ENCODE data around the gene IMPDH1.

Gene IMPDH1

GRCh38 chr7:128434413-128435326, 24.9 kb upstream of the IMPDH1 start:
- no peak for DNase-seq (ENCODE audit: low spot score)

GRCh38 chr7:128431754-128432153, 22.0 kb upstream of the IMPDH1 start:
- no peak for DNase-seq (ENCODE audit: low spot score)

- no peak for DNase-seq (ENCODE audit: low spot score)
Observed at GRCh38 chr7:128431221-128431620, 21.4 kb upstream of the IMPDH1 start.

GRCh38 chr7:128430207-128430606, 20.4 kb upstream of the IMPDH1 start:
- DNase-seq (ENCODE audit: low spot score): no peak

GRCh38 chr7:128427289-128427891, 17.6 kb upstream of the IMPDH1 start:
- DNase-seq (ENCODE audit: low spot score): peak; percentile 66

GRCh38 chr7:128425850-128426249, 16.1 kb upstream of the IMPDH1 start:
- peak; percentile 84 for DNase-seq (ENCODE audit: low spot score)

- no peak for DNase-seq (ENCODE audit: low spot score)
Observed at GRCh38 chr7:128424686-128425275, 15.0 kb upstream of the IMPDH1 start.

- DNase-seq (ENCODE audit: low spot score): no peak
Observed at GRCh38 chr7:128422842-128423241, 13.1 kb upstream of the IMPDH1 start.

GRCh38 chr7:128422037-128422436, 12.3 kb upstream of the IMPDH1 start:
- no peak for DNase-seq (ENCODE audit: low spot score)

- DNase-seq (ENCODE audit: low spot score): no peak
Observed at GRCh38 chr7:128421384-128421783, 11.6 kb upstream of the IMPDH1 start.

GRCh38 chr7:128420773-128421172, 11.0 kb upstream of the IMPDH1 start:
- no peak for DNase-seq (ENCODE audit: low spot score)

- DNase-seq (ENCODE audit: low spot score): no peak
Observed at GRCh38 chr7:128419257-128419656, 9.5 kb upstream of the IMPDH1 start.

GRCh38 chr7:128417071-128417470, 7.3 kb upstream of the IMPDH1 start:
- no peak for DNase-seq (ENCODE audit: low spot score)

- DNase-seq (ENCODE audit: low spot score): no peak
Observed at GRCh38 chr7:128415217-128415785, 5.5 kb upstream of the IMPDH1 start.

- no peak for DNase-seq (ENCODE audit: low spot score)
Observed at GRCh38 chr7:128410451-128410753, 620 bp upstream of the IMPDH1 start.

GRCh38 chr7:128408709-128409595, 830 bp downstream of the IMPDH1 start:
- no peak for DNase-seq (ENCODE audit: low spot score)

- DNase-seq (ENCODE audit: low spot score): no peak
Observed at GRCh38 chr7:128407751-128408708, 1.8 kb downstream of the IMPDH1 start.

- DNase-seq (ENCODE audit: low spot score): no peak
Observed at GRCh38 chr7:128407233-128407589, 2.6 kb downstream of the IMPDH1 start.

- DNase-seq (ENCODE audit: low spot score): no peak
Observed at GRCh38 chr7:128406314-128407232, 3.2 kb downstream of the IMPDH1 start.
